H1 (cell line): ENCODE measurements around the gene ZNF785. TPM values are rescaled to one million over a fixed set of nuclear protein-coding genes. Genes with fewer than 3 reads are reported as not detected.

Source experiments
- KDM1A ChIP-seq: fragments of 200-600, 300-600 bp; sonication (generic); IDR thresholded peaks from 2 replicates; pipeline ENCODE4 v1.7.1; 2016; ENCODE audit warnings: mild to moderate bottlenecking, low read length, borderline replicate concordance
- KDM4A ChIP-seq: IDR thresholded peaks from one replicate; pipeline ENCODE4 v1.7.1; 2012; ENCODE audit warnings: low read depth, mild to moderate bottlenecking, moderate library complexity, low read length, inconsistent platforms; ENCODE audit not compliant: severe bottlenecking
- polyA plus RNA-seq, 7 experiments: library from polyadenylated mRNA; depleted of rRNA in 3 of 7; stranded (reverse) in 5 of 7; unstranded in 2 of 7; fragments of >200 nt in 5 of 7; fragments of 200-250 nt in 2 of 7; gene quantifications; 1 replicate in 5 of 7; 2 replicates in 1 of 7; 4 replicates in 1 of 7; pipeline versions ENCODE4 v1.2.1 to v1.2.3, GENCODE V29; 2011 to 2013; ENCODE audit warnings: missing spikeins in 2 of 7, mixed read lengths in 2 of 7
- total RNA-seq: library from RNA; stranded (reverse); fragmentation: NEBNext Ultra II Directional; extraction: Animal tissue kit (Norgen Biotek cat#: 25700); gene quantifications from 2 replicates; pipeline ENCODE4 v1.2.1, GENCODE V29; 2021

Gene ZNF785
- total and polyA plus RNA-seq, 2 of the 8 experiments (the other 6 are each of a cell fraction or from before 2014, with no cell fraction given) = 8.6 to 12.9 TPM

DNA sequence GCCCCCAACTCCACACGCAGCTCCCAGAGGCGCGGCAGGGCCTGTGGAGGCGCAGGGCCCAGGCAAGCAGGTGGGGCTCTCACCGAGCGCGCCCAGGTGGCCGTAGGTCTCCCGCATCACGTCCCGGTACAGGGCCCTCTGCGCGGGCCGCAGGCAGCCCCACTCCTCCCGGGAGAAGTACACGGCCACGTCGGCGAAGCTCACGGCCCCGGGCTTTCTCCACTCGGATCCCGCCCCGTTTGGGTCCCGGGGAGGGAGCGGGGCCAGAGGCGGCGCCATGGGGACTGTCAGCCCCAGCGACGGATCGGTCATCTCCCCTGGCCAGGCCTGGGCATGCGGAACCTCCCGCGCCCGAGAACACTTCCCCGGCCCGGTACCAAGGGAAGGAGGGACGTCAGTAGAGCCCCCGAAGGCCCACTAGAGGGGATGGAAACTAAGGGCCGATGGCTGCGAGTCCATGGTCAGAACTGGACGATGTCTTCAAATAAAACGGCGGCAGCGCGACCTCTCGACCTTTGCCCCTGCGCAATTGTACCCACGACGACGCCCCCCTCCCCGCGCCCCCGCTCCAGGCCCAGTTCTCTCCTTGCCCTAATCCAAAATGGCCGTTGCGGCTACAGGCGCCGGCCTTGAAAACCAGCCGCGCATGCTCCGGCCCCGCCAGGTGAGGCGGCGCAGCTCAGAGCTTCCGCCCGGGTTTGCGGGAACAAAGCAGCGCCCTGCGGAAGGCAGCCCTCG lies 51.0 kb downstream of the ZNF785 start, which contains the start of gene ZNF747 (continued):
- TF ChIP-seq KDM1A = no peak
- TF ChIP-seq KDM4A = peak; percentile 61
